Measurements from ENCODE around the gene DIO3. TPM values are rescaled to one million over a fixed set of nuclear protein-coding genes. Genes with fewer than 3 reads are reported as not detected.

DIO3 gene
- total and polyA plus RNA-seq, 2 of the 4 experiments (the other 2 are of a cell fraction), result not detected

- no peak overlapping the region for H3K18ac ChIP-seq (ENCODE audit: low read depth, low read length)
- H3K56ac ChIP-seq (ENCODE audit: extremely low read depth, insufficient read depth, low read length), result no peak overlapping the region
- peaks cover 4% of the 10 kb centered on the region; the same call in 1 of the 2 replicates for H3K27me3 ChIP-seq (ENCODE audit: control insufficient read depth, insufficient read depth, low read length)
- no peak overlapping the region for H2BK120ac ChIP-seq (ENCODE audit: low read depth, low read length)
- TF ChIP-seq FOS (IDR thresholded peaks at IDR 0.05; ENCODE audit: low read depth, low read length) (no peak), MAFK (IDR thresholded peaks at IDR 0.05; ENCODE audit: low read depth, low read length) (no peak)
- no peaks in the 10 kb centered on the region for H3K4me1 ChIP-seq (ENCODE audit: control insufficient read depth, insufficient read depth, low read length)
- H2AK9ac ChIP-seq (replicated peaks; ENCODE audit: low read depth, low read length, poor library complexity), result no peak overlapping the region
- ChIA-PET POLR2A (ENCODE audit: unreplicated experiment) (no interaction called here), CTCF (no interaction called here)
- H3K4ac ChIP-seq (ENCODE audit: low read depth, low read length), result no peak overlapping the region
- no peak overlapping the region for H3K14ac ChIP-seq (replicated peaks; ENCODE audit: low read depth, low read length)
- no peak overlapping the region for H3K23ac ChIP-seq (ENCODE audit: low read depth, low read length)
- intact Hi-C loops (cut with micrococcal nuclease), result no loop called here
- dilution Hi-C loops (cut with HindIII; ENCODE audit: low sequenced_read_pairs, unreplicated experiment), result no loop called here
- H3K79me1 ChIP-seq (ENCODE audit: low read depth in 1 of 2, low read length in 2 of 2), result no peaks in the 10 kb centered on the region
- in situ Hi-C loops (cut with MboI; ENCODE audit: low sequenced_read_pairs), result no loop called here
- no peak overlapping the region for H3K4me2 ChIP-seq (ENCODE audit: low read depth, low read length)
- no peaks in the 10 kb centered on the region for H3K9me1 ChIP-seq (ENCODE audit: insufficient read depth, low read length)
- BruUV-seq (replicated peaks), result no TSS peak
- no peak overlapping the region for H4K8ac ChIP-seq (ENCODE audit: low read depth in 2 of 2, low read length in 2 of 2)
- no peak overlapping the region for H4K5ac ChIP-seq (ENCODE audit: low read depth, low read length)
- WGBS, 2 experiments (ENCODE audit: extremely low coverage in 2 of 2, insufficient read length in 1 of 2), result no CpG with 5 or more reads among the region's 5 CpGs
- H2AFZ ChIP-seq (replicated peaks; ENCODE audit: low read length, poor library complexity), result no peak overlapping the region
- no peaks in the 10 kb centered on the region for H4K20me1 ChIP-seq (ENCODE audit: insufficient read depth, low read length)
- no peak overlapping the region for H4K91ac ChIP-seq (ENCODE audit: insufficient read depth, low read depth, low read length)
- no peak for DNase-seq
- no peak overlapping the region for H3K9ac ChIP-seq (ENCODE audit: low read depth, low read length)
- no peak overlapping the region for H3K27ac ChIP-seq (ENCODE audit: insufficient read depth, low read length)
- no peaks in the 10 kb centered on the region for H3K36me3 ChIP-seq (ENCODE audit: control insufficient read depth, insufficient read depth, low read length)
- no peak overlapping the region for H2BK20ac ChIP-seq (ENCODE audit: low read depth, low read length)
- no peak overlapping the region for H2BK5ac ChIP-seq (ENCODE audit: low read depth, low read length, poor library complexity, severe bottlenecking)
- H2BK15ac ChIP-seq (ENCODE audit: low read depth, low read length), result no peak overlapping the region
- H3K4me3 ChIP-seq (ENCODE audit: insufficient read depth, low read depth, low read length), result no peak overlapping the region
- H2AK5ac ChIP-seq (ENCODE audit: low read depth, low read length), result no peak overlapping the region
- peaks cover 11% of the 10 kb centered on the region for H3K9me3 ChIP-seq (ENCODE audit: control insufficient read depth, insufficient read depth, low read length)
- no peak for ATAC-seq (ENCODE audit: low read depth)
Measured at GRCh38 chr14:101548710-101549109, 12.6 kb upstream of the DIO3 start.

All from IMR-90 (cell line).